ENCODE results near the gene ACSS3.
"Not testable (repeated sequence)": the region's sequence is repeated elsewhere in the genome, so short reads cannot be mapped to it uniquely, and the experiment has no call there.

ACSS3 gene

DNA sequence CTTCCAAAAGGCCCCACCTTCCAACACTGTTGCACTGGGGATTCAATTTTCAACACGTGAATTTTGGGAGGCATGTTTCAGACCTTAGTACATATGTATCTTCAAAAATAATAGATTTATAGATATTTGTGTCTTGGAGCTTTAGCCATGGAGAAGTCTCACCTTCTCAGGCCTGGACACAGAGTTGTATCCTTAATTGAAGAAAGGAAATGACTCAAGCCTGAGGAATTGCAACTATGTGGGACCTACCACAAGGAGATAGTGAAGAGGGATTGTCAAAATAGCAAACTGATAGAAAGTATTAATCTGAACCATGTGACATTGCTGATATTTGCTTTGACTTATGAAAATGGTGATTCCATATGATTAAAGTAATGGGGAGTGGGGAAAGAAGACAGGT is 89.8 kb downstream of the ACSS3 start:
- DNase-seq (ENCODE audit: low spot score): no peak

- DNase-seq (ENCODE audit: low spot score): no peak
Observed at GRCh38 chr12:81168445-81168844, 90.6 kb downstream of the ACSS3 start.

- no peak for DNase-seq (ENCODE audit: low spot score)
Observed at GRCh38 chr12:81170072-81170471, 92.2 kb downstream of the ACSS3 start.

DNA sequence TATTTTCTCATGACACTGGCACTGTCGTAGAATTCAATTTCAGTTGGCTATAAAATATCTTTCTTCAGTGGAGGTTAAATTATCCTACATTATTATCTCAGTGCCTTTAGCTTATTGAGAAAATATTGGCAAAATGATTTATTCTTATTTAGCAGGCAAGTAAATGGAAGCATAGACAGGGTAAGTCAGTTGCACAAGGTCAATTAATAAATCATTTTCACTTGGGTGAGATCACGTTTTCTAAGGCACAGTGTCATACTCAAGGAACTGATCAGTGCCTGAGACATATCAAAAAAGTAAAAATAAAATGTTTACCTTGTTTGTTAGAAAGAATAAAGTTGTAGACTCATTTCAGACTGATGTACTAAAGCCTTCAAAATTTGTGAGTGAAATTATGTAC is 95.0 kb downstream of the ACSS3 start:
- no peak for DNase-seq (ENCODE audit: low spot score)

GRCh38 chr12:81174664-81175063 is 96.8 kb downstream of the ACSS3 start:
- DNase-seq (ENCODE audit: low spot score): no peak

DNA sequence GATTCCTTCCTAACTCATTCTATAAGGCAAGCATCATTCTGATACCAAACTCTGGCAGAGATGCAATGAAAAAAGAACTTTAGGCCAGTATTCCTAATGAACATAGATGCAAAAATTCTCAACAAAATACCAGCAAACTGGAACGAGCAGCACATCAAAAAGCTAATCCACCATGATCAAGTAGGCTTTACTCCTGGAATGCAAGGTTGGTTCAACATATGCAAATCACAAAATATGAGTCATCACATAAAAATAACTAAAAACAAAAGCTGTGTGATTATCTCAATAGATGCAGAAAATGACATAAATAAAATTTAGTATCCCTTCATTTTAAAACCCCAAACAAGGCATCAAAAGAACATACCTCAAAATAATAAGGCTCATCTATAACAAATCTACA is 98.9 kb downstream of the ACSS3 start:
- no peak for DNase-seq (ENCODE audit: low spot score)

GRCh38 chr12:81181691-81182090 is 103.8 kb downstream of the ACSS3 start:
- DNase-seq (ENCODE audit: low spot score): no peak

DNA sequence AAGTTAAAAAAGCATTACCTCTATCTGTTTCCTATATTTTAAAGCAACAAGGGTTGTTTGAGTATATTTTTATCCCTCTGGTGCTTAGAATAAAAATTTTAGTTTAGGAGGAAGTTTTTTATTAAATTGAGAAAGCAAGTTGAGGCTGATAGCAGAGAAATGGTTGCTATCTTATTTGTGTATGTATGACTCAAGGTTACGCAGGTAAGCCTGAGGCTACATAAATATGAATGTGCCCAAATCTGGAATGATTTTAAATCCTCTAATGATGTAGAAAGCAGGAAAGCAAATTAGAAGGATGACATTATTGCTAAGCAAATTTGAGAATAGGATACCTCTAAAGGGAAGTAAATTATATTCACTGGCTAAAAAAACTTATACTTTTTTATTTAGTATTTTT is 109.8 kb downstream of the ACSS3 start:
- DNase-seq (ENCODE audit: low spot score): no peak

- DNase-seq (ENCODE audit: low spot score): no peak
Observed at GRCh38 chr12:81196595-81196994, 118.7 kb downstream of the ACSS3 start.

DNA sequence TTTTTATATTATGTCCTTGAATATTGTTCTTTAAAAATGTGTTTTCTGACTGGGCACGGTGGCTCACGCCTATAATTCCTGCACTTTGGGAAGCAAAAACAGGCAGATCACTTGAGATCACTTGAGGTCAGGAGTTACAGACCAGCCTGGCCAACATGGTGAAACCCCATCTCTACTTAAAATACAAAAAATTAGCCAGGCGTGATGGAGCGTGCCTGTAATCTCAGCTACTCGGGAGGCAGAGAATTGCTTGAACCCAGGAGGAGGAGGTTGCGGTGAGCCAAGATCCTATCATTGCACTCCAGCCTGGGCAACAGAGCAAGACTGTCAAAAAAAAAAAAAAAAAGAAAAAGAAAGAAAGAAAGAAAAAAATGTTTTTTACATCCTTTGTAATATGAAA is 122.7 kb downstream of the ACSS3 start:
- DNase-seq (ENCODE audit: low spot score): not testable (repeated sequence)

DNA sequence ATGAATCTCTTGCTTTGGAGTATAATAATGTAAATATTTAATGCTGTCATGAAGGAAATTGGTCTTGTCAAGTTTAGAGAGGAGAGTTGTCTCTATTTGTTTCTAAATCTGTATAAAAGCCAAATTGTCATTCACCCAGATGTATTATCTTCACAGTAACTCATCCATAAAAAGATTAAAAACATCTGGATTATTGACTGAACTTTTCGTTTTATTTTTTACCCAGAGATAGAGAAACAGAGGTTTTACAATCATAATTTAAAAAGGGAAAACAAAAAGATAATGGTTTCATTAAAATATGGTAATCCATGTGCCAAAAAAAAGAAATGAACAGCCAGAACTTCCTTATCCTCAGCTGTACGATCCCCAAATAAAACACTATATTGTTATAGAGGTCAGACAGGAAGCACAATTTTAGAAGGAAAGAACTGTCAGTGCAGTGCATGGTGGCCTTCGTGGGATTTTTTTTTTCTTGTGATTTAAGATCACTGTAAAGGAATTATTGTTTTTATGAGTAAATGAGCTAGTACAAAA is 125.9 kb downstream of the ACSS3 start:
- DNase-seq (ENCODE audit: low spot score): no peak

DNA sequence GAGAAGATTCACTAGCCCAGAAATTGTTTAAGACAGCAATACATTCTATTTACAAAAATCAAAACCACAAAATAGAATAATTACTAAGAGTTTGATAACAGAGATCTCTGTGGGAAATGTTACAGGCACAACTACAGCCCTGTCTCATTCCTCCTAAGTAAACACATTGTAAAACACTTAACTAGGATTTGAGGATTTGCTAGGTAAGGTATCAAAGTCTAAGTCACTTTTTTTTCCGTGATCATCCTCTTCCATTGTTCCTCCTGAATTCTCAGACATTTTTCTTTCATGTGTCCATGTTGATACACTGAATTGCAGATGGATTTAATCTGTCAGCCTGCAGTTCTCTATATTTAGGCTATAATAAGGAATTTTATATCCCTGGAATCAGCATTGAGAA is 127.5 kb downstream of the ACSS3 start:
- no peak for DNase-seq (ENCODE audit: low spot score)

- no peak for DNase-seq (ENCODE audit: low spot score)
Observed at GRCh38 chr12:81206429-81206828, 128.6 kb downstream of the ACSS3 start.

DNA sequence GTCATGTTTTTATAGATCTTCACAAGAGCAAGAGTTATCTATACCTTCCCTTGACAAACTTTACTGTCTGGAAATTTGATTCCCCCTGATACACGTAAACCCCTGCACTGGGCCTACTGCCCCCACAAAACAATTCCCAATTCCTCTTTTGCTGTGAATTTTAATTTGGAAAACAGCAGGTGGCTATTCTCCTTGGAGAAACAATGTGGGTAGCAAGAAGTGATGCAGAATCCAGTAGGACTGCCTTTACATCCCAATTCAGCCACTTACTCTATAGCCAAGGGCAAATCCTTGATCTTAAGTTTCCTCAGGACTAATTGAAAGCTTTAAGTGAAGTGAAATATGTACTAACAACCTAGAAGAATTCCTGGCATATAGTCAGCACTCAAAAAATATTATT is 129.3 kb downstream of the ACSS3 start:
- DNase-seq (ENCODE audit: low spot score): no peak

GRCh38 chr12:81207664-81208063 is 129.8 kb downstream of the ACSS3 start:
- no peak for DNase-seq (ENCODE audit: low spot score)

- DNase-seq (ENCODE audit: low spot score): no peak
Observed at GRCh38 chr12:81208187-81208911, 130.5 kb downstream of the ACSS3 start.

GRCh38 chr12:81209012-81209411 is 131.1 kb downstream of the ACSS3 start:
- DNase-seq (ENCODE audit: low spot score): no peak

DNA sequence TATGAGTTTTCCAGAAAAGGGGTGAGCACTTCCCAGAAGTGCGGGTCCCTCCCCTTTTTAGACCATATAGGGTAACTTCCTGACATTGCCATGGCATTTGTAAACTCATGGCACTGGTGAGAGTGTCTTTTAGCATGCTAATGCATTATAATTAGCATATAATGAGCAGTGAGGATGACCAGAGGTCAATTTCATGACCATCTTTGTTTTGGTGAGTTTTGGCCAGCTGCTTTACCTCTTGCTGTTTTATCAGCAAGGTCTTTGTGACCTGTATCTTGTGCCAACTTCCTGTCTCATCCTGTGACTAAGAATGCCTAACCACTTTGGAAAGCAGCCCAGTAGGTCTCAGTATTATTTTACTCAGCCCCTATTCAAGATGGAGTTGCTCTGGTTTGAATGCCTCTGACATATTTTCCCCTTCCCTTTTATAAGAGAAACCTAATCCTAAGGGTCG is 131.9 kb downstream of the ACSS3 start:
- DNase-seq (ENCODE audit: low spot score): not testable (repeated sequence)

DNA sequence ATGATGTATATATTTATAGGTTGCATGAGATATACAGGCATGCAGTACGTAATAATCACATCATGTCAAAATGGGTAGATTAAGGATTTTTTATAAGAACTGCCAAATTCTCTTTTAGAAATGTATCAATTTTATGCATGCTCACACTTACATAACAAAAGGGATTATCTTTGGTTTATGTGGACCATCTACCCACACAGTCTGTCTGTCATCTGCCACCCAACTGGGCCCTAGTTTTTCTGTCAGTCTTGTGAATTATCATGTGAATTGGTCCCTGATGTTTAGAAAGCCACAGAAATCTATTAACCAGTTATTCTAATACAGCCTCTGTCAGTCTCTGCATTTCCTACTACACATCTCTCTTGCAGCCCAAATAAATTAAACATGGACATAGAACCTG is 133.4 kb downstream of the ACSS3 start:
- no peak for DNase-seq (ENCODE audit: low spot score)

DNA sequence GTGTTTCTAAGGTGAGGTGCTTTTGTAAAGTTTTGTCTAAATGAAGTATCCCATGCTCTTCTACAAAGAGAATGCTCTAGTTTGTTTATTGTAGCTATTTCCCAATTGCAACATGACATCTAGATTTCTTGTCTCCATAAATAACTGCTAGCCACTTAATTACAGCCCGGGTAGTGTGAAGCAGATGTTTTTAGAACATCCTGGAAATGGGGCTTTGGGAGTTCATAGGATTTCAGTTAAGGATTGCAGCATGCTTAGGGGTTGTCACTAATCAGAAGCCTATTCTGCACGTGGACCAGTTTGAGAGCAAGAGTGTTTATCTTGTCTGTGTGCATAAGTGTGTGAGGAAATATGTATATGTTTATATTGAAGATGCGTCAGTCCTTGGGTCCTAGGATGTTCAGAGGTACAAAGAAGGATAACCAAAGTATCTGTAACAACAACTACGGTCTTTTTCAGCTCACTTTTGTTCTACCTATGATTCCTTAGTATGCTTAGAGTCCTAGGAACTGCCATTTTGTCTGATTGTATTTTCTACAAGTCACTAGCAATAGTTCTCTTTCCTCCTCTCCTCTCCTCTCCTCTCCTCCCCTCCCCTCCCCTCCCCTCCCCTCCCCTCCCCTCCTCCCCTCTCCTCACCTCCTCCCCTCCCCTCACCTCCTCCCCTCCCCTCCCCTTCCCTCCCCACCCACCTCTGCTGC is 135.3 kb downstream of the ACSS3 start:
- no peak for DNase-seq (ENCODE audit: low spot score)

GRCh38 chr12:81216739-81217138 is 138.9 kb downstream of the ACSS3 start:
- DNase-seq (ENCODE audit: low spot score): no peak

DNA sequence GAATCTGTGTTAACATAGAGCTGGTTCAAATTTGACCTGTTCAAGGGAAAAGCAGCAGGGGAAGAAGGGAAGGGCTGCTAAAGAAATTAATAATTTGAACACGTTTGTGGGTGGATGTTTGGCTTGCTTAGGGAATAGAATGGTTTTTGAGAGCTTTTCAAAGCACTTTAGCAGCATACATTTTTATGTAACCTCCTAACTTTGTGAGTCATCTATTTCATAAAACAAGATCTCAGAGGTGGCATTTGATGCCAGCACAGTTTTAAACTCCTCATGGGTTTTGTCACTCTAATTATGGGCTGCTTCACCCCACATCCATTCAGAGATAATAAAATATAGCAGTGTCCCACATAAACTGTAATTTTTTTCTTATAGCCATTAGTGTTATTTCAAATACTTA is 143.8 kb downstream of the ACSS3 start:
- DNase-seq (ENCODE audit: low spot score): no peak

DNA sequence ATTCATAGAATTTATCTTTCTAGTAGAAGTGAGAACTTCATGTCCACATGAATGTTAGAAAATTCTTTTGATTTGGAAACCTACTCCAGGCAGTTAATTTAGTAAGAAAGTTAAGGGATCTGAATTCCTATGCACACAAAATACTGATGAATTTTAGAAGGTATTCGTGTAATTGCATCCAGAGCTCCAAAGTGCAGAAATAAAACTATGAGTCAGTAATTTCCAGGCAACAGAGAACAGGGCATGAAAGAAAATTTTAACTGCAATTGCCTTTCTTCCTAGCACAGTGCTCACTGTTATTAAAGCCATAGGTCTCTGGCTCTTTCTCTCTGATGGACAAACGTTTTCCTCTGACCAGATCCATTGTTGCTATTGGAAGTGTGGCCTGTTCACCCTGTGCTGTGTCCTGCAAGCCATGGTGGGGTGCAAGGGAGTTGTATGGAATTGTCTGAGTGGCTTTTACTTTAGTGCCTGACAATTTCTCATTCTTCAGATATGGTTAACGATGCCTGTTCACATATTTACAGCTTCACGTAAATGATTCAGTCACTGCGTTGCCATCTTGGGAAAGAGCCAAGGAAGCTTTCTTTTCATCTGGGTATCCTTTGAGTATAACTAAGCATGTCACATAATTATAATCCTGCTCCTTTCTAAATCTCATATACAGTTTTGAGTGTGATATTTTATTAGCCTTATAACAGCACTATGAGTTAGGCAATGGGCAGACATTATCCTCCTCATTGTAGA is 145.1 kb downstream of the ACSS3 start:
- no peak for DNase-seq (ENCODE audit: low spot score)

Measured in CD4-positive, alpha-beta T cell treated with Interleukin-6 at 100 ng/mL for 8 hours (primary cell).